GM21529 (cell line): ENCODE measurements around the gene TPRG1L.

Source experiments
- ATAC-seq: cut with Tn5 transposase; IDR thresholded peaks from one replicate; pipeline ENCODE4 v1.9.1; 2021; ENCODE audit not compliant: unreplicated experiment

Gene TPRG1L

GRCh38 chr1:3676581-3677470, 52.0 kb downstream of the TPRG1L start:
- ATAC-seq = peak; percentile 74

GRCh38 chr1:3677484-3677883, 52.7 kb downstream of the TPRG1L start:
- peak; percentile 6 for ATAC-seq

- no peak for ATAC-seq
Measured at GRCh38 chr1:3678361-3679097, 53.7 kb downstream of the TPRG1L start.

DNA sequence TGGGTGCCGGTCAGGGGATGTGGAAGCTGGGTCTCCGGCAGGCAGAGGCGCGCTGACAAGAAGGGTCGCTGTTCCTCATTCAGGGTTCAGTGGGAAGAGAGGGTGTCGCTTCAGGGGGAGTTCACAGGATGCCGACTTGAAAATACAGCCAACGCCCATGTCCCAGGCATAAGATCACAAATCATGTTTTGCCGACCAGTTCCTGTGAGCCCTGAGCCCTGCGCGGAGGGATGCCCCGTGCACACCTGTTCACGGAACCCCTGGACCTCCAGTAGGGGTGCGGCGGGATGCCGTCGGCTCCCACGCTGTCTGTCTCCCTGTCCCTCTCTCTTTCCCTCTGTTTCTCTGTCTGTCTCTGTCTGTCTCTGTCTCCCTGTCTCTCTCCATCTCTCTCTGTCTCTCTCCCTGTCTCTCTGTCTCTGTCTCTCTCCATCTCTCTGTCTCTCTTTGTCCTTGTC, 54.3 kb downstream of the TPRG1L start:
- ATAC-seq = no peak
